HPDE6-E6E7 (cell line): Measurements from ENCODE around the gene NKX2-4.
"Not testable (repeated sequence)": the region's sequence is repeated elsewhere in the genome, so short reads cannot be mapped to it uniquely, and the experiment has no call there.

ENCODE experiments used
- DNase-seq: peaks from one replicate; pipeline ENCODE4 v3.0.0; 2011; ENCODE audit warnings: missing footprints; ENCODE audit errors: extremely low spot score

Gene NKX2-4

GRCh38 chr20:21397341-21398108 lies at the start of gene NKX2-4:
NKX2-4 (minus strand) TSS chr20:21397526; CDS start chr20:21397399, 127 bp downstream.
- no peak for DNase-seq

GRCh38 chr20:21437816-21438215 lies 40.5 kb upstream of the NKX2-4 start:
- no peak for DNase-seq

GRCh38 chr20:21437248-21437647 lies 39.9 kb upstream of the NKX2-4 start:
- no peak for DNase-seq

GRCh38 chr20:21436205-21436604 lies 38.9 kb upstream of the NKX2-4 start:
- DNase-seq, result peak; percentile 96

GRCh38 chr20:21435576-21435975 lies 38.2 kb upstream of the NKX2-4 start:
- DNase-seq, result no peak

- DNase-seq, result no peak
These were observed 36.1 kb upstream of the NKX2-4 start for GRCh38 chr20:21433329-21433890.

- DNase-seq, result no peak
These were observed 35.6 kb upstream of the NKX2-4 start for GRCh38 chr20:21432911-21433310.

- no peak for DNase-seq
These were observed 32.7 kb upstream of the NKX2-4 start for GRCh38 chr20:21430020-21430419.

GRCh38 chr20:21424846-21425245 lies 27.5 kb upstream of the NKX2-4 start:
- no peak for DNase-seq

GRCh38 chr20:21423712-21424111 lies 26.4 kb upstream of the NKX2-4 start:
- not testable (repeated sequence) for DNase-seq

GRCh38 chr20:21421601-21422236 lies 24.4 kb upstream of the NKX2-4 start:
- DNase-seq, result no peak

- DNase-seq, result not testable (repeated sequence)
These were observed 21.8 kb upstream of the NKX2-4 start for GRCh38 chr20:21419147-21419546.

- DNase-seq, result not testable (repeated sequence)
These were observed 16.7 kb upstream of the NKX2-4 start for GRCh38 chr20:21413996-21414395.

GRCh38 chr20:21411725-21412124 lies 14.4 kb upstream of the NKX2-4 start:
- no peak for DNase-seq

- DNase-seq, result no peak
These were observed 1.7 kb upstream of the NKX2-4 start for GRCh38 chr20:21399005-21399475.

GRCh38 chr20:21398109-21399004 lies 1.0 kb upstream of the NKX2-4 start:
- no peak for DNase-seq

- no peak for DNase-seq
These were observed 556 bp downstream of the NKX2-4 start for GRCh38 chr20:21396599-21397340.

- DNase-seq, result no peak
These were observed 1.4 kb downstream of the NKX2-4 start for GRCh38 chr20:21395666-21396598.

- no peak for DNase-seq
These were observed 2.2 kb downstream of the NKX2-4 start for GRCh38 chr20:21395051-21395665.
